GM18909 (cell line): ENCODE results near the gene MMP21.

Experiments used
- ATAC-seq: cut with Tn5 transposase; IDR thresholded peaks from one replicate; pipeline ENCODE4 v1.9.1; 2021; ENCODE audit warnings: mild to moderate bottlenecking; ENCODE audit not compliant: unreplicated experiment, poor library complexity

The MMP21 gene

GRCh38 chr10:125766511-125766910, 9.1 kb downstream of the MMP21 start:
- ATAC-seq: no peak

GRCh38 chr10:125765835-125766234, 9.8 kb downstream of the MMP21 start:
- no peak for ATAC-seq

GRCh38 chr10:125762692-125763648, 12.7 kb downstream of the MMP21 start:
- no peak for ATAC-seq

- ATAC-seq: no peak
These were observed 13.7 kb downstream of the MMP21 start for GRCh38 chr10:125761961-125762360.

- no peak for ATAC-seq
These were observed 17.9 kb downstream of the MMP21 start for GRCh38 chr10:125757742-125758141.

- ATAC-seq: no peak
These were observed 18.7 kb downstream of the MMP21 start for GRCh38 chr10:125756853-125757487.

GRCh38 chr10:125756196-125756595, 19.4 kb downstream of the MMP21 start:
- ATAC-seq: no peak

- no peak for ATAC-seq
These were observed 28.2 kb downstream of the MMP21 start for GRCh38 chr10:125747417-125747816.

- ATAC-seq: no peak
These were observed 30.7 kb downstream of the MMP21 start for GRCh38 chr10:125744909-125745308.

GRCh38 chr10:125742465-125742864, 33.2 kb downstream of the MMP21 start:
- no peak for ATAC-seq

- ATAC-seq: no peak
These were observed 35.5 kb downstream of the MMP21 start for GRCh38 chr10:125739994-125740679.

GRCh38 chr10:125738206-125738605, 37.4 kb downstream of the MMP21 start:
- no peak for ATAC-seq

- no peak for ATAC-seq
These were observed 40.8 kb downstream of the MMP21 start for GRCh38 chr10:125734823-125735222.

GRCh38 chr10:125734148-125734547, 41.5 kb downstream of the MMP21 start:
- ATAC-seq: no peak

- no peak for ATAC-seq
These were observed 48.2 kb downstream of the MMP21 start for GRCh38 chr10:125727436-125727835.

- no peak for ATAC-seq
These were observed 48.7 kb downstream of the MMP21 start for GRCh38 chr10:125726914-125727313.

- ATAC-seq: no peak
These were observed 52.8 kb downstream of the MMP21 start for GRCh38 chr10:125722811-125723210.

GRCh38 chr10:125721035-125721434, 54.6 kb downstream of the MMP21 start:
- peak; percentile 57 for ATAC-seq

GRCh38 chr10:125720002-125720382, 55.6 kb downstream of the MMP21 start:
- ATAC-seq: no peak

GRCh38 chr10:125719173-125720001, 56.2 kb downstream of the MMP21 start, which contains the start of gene EDRF1:
TSS of gene EDRF1 (plus strand) at chr10:125719709. CDS start at chr10:125719808, 99 bp downstream.
- ATAC-seq: peak; percentile 91
